K562 (cell line): ENCODE data around the gene PON3. TPM values are rescaled to one million over a fixed set of nuclear protein-coding genes. Genes with fewer than 3 reads are reported as not detected.

Source experiments
- ATAC-seq: fragments of 200-7000 bp; cut with Tn5 transposase; 3 replicates; pipeline ENCODE4 v1.9.1; 2020; ENCODE audit warnings: moderate library complexity
- BruUV-seq: library from RNA; stranded (reverse); fragments of 400-500 nt; replicated peaks from 2 replicates; lab custom pipeline; 2021; lab: Mats Ljungman, UMichigan
- CTCF ChIA-PET: fragments of 300-600 bp; formaldehyde crosslinking; extraction: SDS; loops from one replicate; lab custom pipeline; 2021; ENCODE audit warnings: low intra/inter-chr PET ratio; lab: Yijun Ruan, JAX
- POLR2A ChIA-PET: fragments of 300-600, 350-650 bp; sonication (Branson Sonifier 250); formaldehyde crosslinking; extraction: SDS; loops from one replicate; lab custom pipeline; 2021; ENCODE audit warnings: antibody characterized with exemption, inconsistent platforms; lab: Yijun Ruan, JAX
- DNase-seq, 4 experiments: peaks; one replicate each; pipeline versions ENCODE4 v3.0.0 to v3.0.0-alpha.2; 2011 to 2018; ENCODE audit warnings: low spot score in 3 of 4, mixed read lengths in 3 of 4; ENCODE audit errors: extremely low read depth in 1 of 4
- FAIRE-seq: peaks from 2 replicates; lab custom pipeline; 2011; peaks lifted over from hg19 to GRCh38; lab: Jason Lieb, UNC
- H2AFZ ChIP-seq: 2 replicates; pipeline ENCODE4 v1.6.0; 2011; ENCODE audit warnings: low read depth, low read length, control low read depth, inconsistent platforms
- H3K27ac ChIP-seq: fragments of 200-600 bp; 3 replicates; pipeline ENCODE4 v1.8.0; 2011; ENCODE audit warnings: low read depth, mild to moderate bottlenecking, control low read depth, inconsistent platforms, low read length, moderate library complexity, mixed read lengths; ENCODE audit errors: extremely low read depth
- H3K27me3 ChIP-seq, 2 experiments: fragments of 300-600 bp in 1 of 2; 2 replicates in 1 of 2; 3 replicates in 1 of 2; pipeline versions ENCODE4 v1.6.0 to v1.8.0; 2011; ENCODE audit warnings: inconsistent platforms in 2 of 2, low read length in 2 of 2, mild to moderate bottlenecking in 1 of 2, mixed read lengths in 1 of 2, moderate library complexity in 1 of 2; ENCODE audit not compliant: control insufficient read depth in 2 of 2, insufficient read depth in 2 of 2
- H3K36me3 ChIP-seq: fragments of 300-600 bp; 3 replicates; pipeline ENCODE4 v1.8.0; 2011; ENCODE audit warnings: mild to moderate bottlenecking, low read length, inconsistent platforms; ENCODE audit not compliant: control insufficient read depth, insufficient read depth
- H3K4me1 ChIP-seq, 2 experiments: fragments of 200-600 bp in 1 of 2; replicated peaks in 1 of 2; 2 replicates in 1 of 2; 3 replicates in 1 of 2; pipeline versions ENCODE4 v1.5.1 to v1.8.0; 2011; ENCODE audit warnings: inconsistent platforms in 2 of 2, low read length in 2 of 2, mild to moderate bottlenecking in 1 of 2, mixed read lengths in 1 of 2, moderate library complexity in 1 of 2; ENCODE audit not compliant: control insufficient read depth in 2 of 2, insufficient read depth in 2 of 2
- H3K4me2 ChIP-seq: 2 replicates; pipeline ENCODE4 v1.6.1; 2011; ENCODE audit warnings: low read length, control low read depth, inconsistent platforms, mixed read lengths; ENCODE audit not compliant: insufficient read depth
- H3K4me3 ChIP-seq: fragments of 200-600 bp; sonication (generic), shearing (Covaris generic); 2 replicates; pipeline ENCODE4 v1.5.1; 2016; ENCODE audit warnings: control low read depth, inconsistent platforms
- H3K79me2 ChIP-seq: fragments of 200-600 bp; 3 replicates; pipeline ENCODE4 v1.8.0; 2011; ENCODE audit warnings: low read length, inconsistent platforms; ENCODE audit not compliant: control insufficient read depth, insufficient read depth
- H3K9ac ChIP-seq, 2 experiments: 2 replicates each; pipeline versions ENCODE4 v1.6.0 to v1.6.1; 2011; ENCODE audit warnings: low read depth in 2 of 2, low read length in 2 of 2, control low read depth in 1 of 2, inconsistent platforms in 1 of 2, mild to moderate bottlenecking in 1 of 2, mixed read lengths in 1 of 2; ENCODE audit not compliant: insufficient read depth in 1 of 2
- H3K9me1 ChIP-seq: one replicate; pipeline ENCODE4 v1.6.0; 2011; ENCODE audit warnings: inconsistent platforms, mild to moderate bottlenecking, low read length, moderate library complexity; ENCODE audit not compliant: control insufficient read depth, insufficient read depth
- H3K9me3 ChIP-seq: replicated peaks from 2 replicates; pipeline ENCODE4 v1.5.1; 2011; ENCODE audit warnings: low read depth, low read length, inconsistent platforms; ENCODE audit not compliant: control insufficient read depth, insufficient read depth
- H4K20me1 ChIP-seq: replicated peaks from 2 replicates; pipeline ENCODE4 v1.6.1; 2011; ENCODE audit warnings: low read length, inconsistent platforms, mixed read lengths; ENCODE audit not compliant: control insufficient read depth, insufficient read depth
- TCF7 ChIP-seq: sonication (generic); IDR thresholded peaks from 2 replicates; pipeline ENCODE4 v1.6.1; 2016; ENCODE audit warnings: antibody characterized with exemption, borderline replicate concordance
- TFAM ChIP-seq: fragments of 250-450 bp; sonication (Bioruptor Pico); conservative IDR thresholded peaks from 2 replicates; pipeline ENCODE4 v1.5.0; 2021; ENCODE audit warnings: mild to moderate bottlenecking, moderate library complexity
- TRIM28 ChIP-seq: fragments of 450-650 bp; IDR thresholded peaks from 2 replicates; pipeline ENCODE4 v1.6.1; 2017
- ZFP1 ChIP-seq: fragments of 450-650 bp; formaldehyde crosslinking; IDR thresholded peaks from 2 replicates; pipeline ENCODE4 v1.4.0; 2020; ENCODE audit warnings: mild to moderate bottlenecking, mixed read lengths
- WGBS: fragments of 100-300 bp; shearing (Covaris generic); methylation state at CpG from one replicate; pipeline ENCODE4 v1.1.6; 2016; ENCODE audit warnings: low coverage, mixed read lengths; ENCODE audit not compliant: insufficient coverage; ENCODE audit errors: missing lambda C conversion rate; 5-methylcytosine and 5-hydroxymethylcytosine counted together
- in situ Hi-C: fragments of 300-500 bp; cut with MboI; formaldehyde crosslinking; loops from 4 replicates; pipeline ENCODE4 v1.15.0; 2018; ENCODE audit warnings: inconsistent platforms, mixed read lengths
- intact Hi-C: fragments of 100-400 bp; cut with micrococcal nuclease; formaldehyde crosslinking; loops from 2 replicates; pipeline ENCODE4 v1.14.2; 2022
- polyA plus RNA-seq, 8 experiments: library from polyadenylated mRNA; depleted of rRNA in 4 of 8; stranded (reverse) in 5 of 8; unstranded in 3 of 8; fragments of >200 nt; fragmentation: Nextera tagmentation in 2 of 8; fragmentation: Illumina TruSeq in 1 of 8; extraction: Ambion mirVana in 2 of 8; extraction: Trizol in 1 of 8; gene quantifications; 2 replicates each; pipeline versions ENCODE4 v1.2.1 to v1.2.3, GENCODE V29; 2011 to 2014; ENCODE audit warnings: inconsistent platforms in 1 of 8, missing spikeins in 1 of 8
- total RNA-seq, 7 experiments: library from RNA; depleted of rRNA in 6 of 7; stranded (reverse); fragments of >200 nt in 6 of 7; fragmentation: Illumina TruSeq in 2 of 7; extraction: Trizol in 2 of 7; gene quantifications; 2 replicates each; pipeline versions ENCODE4 v1.2.1 to v1.2.3, GENCODE V29; 2011 to 2021; ENCODE audit warnings: low replicate concordance in 1 of 7
- TF ChIP-seq, protein P1 (sequence below): IDR thresholded peaks from 2 replicates; pipeline ENCODE4 v1.6.1; 2014; ENCODE audit warnings: antibody characterized with exemption
- TF ChIP-seq, protein P2 (sequence below): fragments of 450-650 bp; formaldehyde crosslinking; IDR thresholded peaks from 2 replicates; pipeline ENCODE4 v1.4.0; 2020; ENCODE audit warnings: mild to moderate bottlenecking

Gene PON3
- total and polyA plus RNA-seq, 9 of the 15 experiments (the other 6 are each of a cell fraction or from before 2014, with no cell fraction given) = 0.15 to 0.38 (median 0.18) TPM; not detected in 6

DNA sequence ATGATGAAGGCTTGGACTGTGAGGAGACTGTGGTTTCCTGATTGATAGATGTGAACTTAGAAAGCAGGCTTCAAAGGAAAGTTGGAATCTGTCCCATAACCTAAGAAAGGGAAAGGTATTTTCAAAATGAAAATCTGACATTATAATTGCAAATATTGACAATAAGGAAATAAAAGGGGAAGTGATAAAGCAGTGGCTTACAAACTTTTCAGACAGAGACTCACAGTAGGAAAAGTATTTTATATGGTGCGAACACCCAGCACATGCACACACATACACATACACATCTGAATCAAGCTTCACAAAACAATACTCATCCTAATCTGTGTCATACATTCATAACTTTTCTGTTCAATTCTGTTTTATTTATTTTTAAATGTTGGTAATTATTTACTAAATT is 76.6 kb downstream of the PON3 start (continued):
- TF ChIP-seq ZFP1 (no peak), TFAM (CRISPR knock-in tag) (no peak), TCF7 (no peak), TRIM28 (no peak)
- TF ChIP-seq, protein P1, sequence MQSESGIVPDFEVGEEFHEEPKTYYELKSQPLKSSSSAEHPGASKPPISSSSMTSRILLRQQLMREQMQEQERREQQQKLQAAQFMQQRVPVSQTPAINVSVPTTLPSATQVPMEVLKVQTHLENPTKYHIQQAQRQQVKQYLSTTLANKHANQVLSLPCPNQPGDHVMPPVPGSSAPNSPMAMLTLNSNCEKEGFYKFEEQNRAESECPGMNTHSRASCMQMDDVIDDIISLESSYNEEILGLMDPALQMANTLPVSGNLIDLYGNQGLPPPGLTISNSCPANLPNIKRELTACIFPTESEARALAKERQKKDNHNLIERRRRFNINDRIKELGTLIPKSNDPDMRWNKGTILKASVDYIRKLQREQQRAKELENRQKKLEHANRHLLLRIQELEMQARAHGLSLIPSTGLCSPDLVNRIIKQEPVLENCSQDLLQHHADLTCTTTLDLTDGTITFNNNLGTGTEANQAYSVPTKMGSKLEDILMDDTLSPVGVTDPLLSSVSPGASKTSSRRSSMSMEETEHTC = no peak

DNA sequence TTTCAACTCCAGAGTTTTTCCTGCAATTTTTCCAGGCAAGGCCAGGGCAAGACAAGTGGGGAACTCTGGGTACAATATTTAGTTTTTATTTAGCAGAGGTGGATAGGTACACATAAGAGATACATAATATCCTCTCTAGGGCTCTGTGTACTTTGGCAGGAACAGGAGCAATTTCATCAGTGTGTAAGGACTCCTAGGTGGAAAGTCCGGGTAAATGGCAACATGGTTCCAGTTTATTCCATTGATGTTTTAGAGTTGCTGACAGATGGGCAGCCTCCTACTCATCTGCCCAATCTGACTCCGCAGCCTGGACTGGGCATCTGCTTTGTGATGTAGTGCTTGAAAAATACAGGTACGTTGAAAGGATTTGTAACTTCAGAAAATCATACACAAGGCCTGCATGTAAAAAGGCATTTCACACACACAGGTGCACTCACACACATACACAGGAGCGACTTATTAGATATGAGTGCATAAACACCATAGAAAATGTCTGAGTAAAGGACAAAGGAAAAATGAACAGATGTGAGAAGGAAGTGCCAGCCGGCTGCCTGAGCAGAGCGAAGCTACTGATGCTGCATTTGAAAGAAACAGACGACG is 77.6 kb downstream of the PON3 start:
- no peaks in the 10 kb centered on the region for H3K9me3 ChIP-seq
- H3K4me2 ChIP-seq = no peak overlapping the region
- H3K9ac ChIP-seq = no peak overlapping the region
- H3K27ac ChIP-seq = no peak overlapping the region
- 0% methylated on average over 8 of the region's 8 CpGs for WGBS
- DNase-seq (no peak), FAIRE-seq (no peak), ATAC-seq (no peak)
- no peaks in the 10 kb centered on the region for H3K9me1 ChIP-seq
- no peak overlapping the region for H2AFZ ChIP-seq
- H3K27me3 ChIP-seq = peaks cover 0 to under 1% of the 10 kb centered on the region in 2 experiments; a peak in 1 of 5 replicates
- CTCF ChIA-PET = no interaction called here
- H4K20me1 ChIP-seq = no peaks in the 10 kb centered on the region
- H3K79me2 ChIP-seq = no peaks in the 10 kb centered on the region
- no TSS peak for BruUV-seq
- no peak overlapping the region for H3K4me3 ChIP-seq
- intact Hi-C loops (no loop called here), in situ Hi-C loops (no loop called here)
- TF ChIP-seq, protein P2, sequence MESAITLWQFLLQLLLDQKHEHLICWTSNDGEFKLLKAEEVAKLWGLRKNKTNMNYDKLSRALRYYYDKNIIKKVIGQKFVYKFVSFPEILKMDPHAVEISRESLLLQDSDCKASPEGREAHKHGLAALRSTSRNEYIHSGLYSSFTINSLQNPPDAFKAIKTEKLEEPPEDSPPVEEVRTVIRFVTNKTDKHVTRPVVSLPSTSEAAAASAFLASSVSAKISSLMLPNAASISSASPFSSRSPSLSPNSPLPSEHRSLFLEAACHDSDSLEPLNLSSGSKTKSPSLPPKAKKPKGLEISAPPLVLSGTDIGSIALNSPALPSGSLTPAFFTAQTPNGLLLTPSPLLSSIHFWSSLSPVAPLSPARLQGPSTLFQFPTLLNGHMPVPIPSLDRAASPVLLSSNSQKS = no peak
- no peaks in the 10 kb centered on the region for H3K36me3 ChIP-seq
- POLR2A ChIA-PET = no interaction called here
- no peaks in the 10 kb centered on the region; a peak in 1 of 5 replicates for H3K4me1 ChIP-seq
